Astrocyte (in vitro differentiated cells and primary cell): ENCODE data around the gene IFNB1. TPM values are rescaled to one million over a fixed set of nuclear protein-coding genes. Genes with fewer than 3 reads are reported as not detected.

Source experiments
- DNase-seq: peaks from one replicate; pipeline ENCODE4 v3.0.0-alpha.2; 2010; ENCODE audit warnings: low read depth
- FAIRE-seq: peaks from 2 replicates; lab custom pipeline; 2011; peaks lifted over from hg19 to GRCh38; lab: Jason Lieb, UNC
- H2AFZ ChIP-seq: 2 replicates; pipeline ENCODE4 v1.6.0; 2012; ENCODE audit warnings: low read depth, low read length, inconsistent platforms
- H3K27ac ChIP-seq: 2 replicates; pipeline ENCODE4 v1.5.1; 2011; ENCODE audit warnings: low read depth, low read length, inconsistent platforms
- H3K27me3 ChIP-seq: 2 replicates; pipeline ENCODE4 v1.6.0; 2011; ENCODE audit warnings: low read length, inconsistent platforms; ENCODE audit not compliant: insufficient read depth
- H3K36me3 ChIP-seq: 2 replicates; pipeline ENCODE4 v1.5.1; 2011; ENCODE audit warnings: low read length, inconsistent platforms; ENCODE audit not compliant: insufficient read depth
- H3K4me1 ChIP-seq: 2 replicates; pipeline ENCODE4 v1.5.1; 2011; ENCODE audit warnings: low read length, inconsistent platforms; ENCODE audit not compliant: insufficient read depth
- H3K4me2 ChIP-seq: 2 replicates; pipeline ENCODE4 v1.6.0; 2012; ENCODE audit warnings: low read length, inconsistent platforms
- H3K4me3 ChIP-seq: 2 replicates; pipeline ENCODE4 v1.5.1; 2011; ENCODE audit warnings: low read depth, mild to moderate bottlenecking, low read length, inconsistent platforms; ENCODE audit not compliant: insufficient read depth
- H3K79me2 ChIP-seq: 2 replicates; pipeline ENCODE4 v1.6.0; 2012; ENCODE audit warnings: mild to moderate bottlenecking, low read length, inconsistent platforms; ENCODE audit not compliant: insufficient read depth
- H3K9ac ChIP-seq: 2 replicates; pipeline ENCODE4 v1.6.0; 2012; ENCODE audit warnings: mild to moderate bottlenecking, low read length, inconsistent platforms
- H3K9me3 ChIP-seq: 2 replicates; pipeline ENCODE4 v1.5.1; 2012; ENCODE audit warnings: low read depth, mild to moderate bottlenecking, low read length, inconsistent platforms; ENCODE audit not compliant: insufficient read depth
- H4K20me1 ChIP-seq: 2 replicates; pipeline ENCODE4 v1.6.0; 2012; ENCODE audit warnings: low read length, inconsistent platforms; ENCODE audit not compliant: insufficient read depth
- H3K27ac Mint-ChIP-seq: one replicate; pipeline ENCODE4 v1.8.0; 2021; ENCODE audit warnings: mild to moderate bottlenecking, mixed read lengths; ENCODE audit not compliant: unreplicated experiment
- H3K27me3 Mint-ChIP-seq: one replicate; pipeline ENCODE4 v1.8.0; 2021; ENCODE audit warnings: low read depth, mixed read lengths; ENCODE audit not compliant: unreplicated experiment
- H3K36me3 Mint-ChIP-seq: one replicate; pipeline ENCODE4 v1.8.0; 2021; ENCODE audit warnings: low read depth, mixed read lengths; ENCODE audit not compliant: unreplicated experiment
- H3K4me1 Mint-ChIP-seq: one replicate; pipeline ENCODE4 v1.8.0; 2021; ENCODE audit warnings: low read depth, mixed read lengths; ENCODE audit not compliant: unreplicated experiment
- H3K4me3 Mint-ChIP-seq: one replicate; pipeline ENCODE4 v1.8.0; 2021; ENCODE audit warnings: mild to moderate bottlenecking, moderate library complexity, mixed read lengths; ENCODE audit not compliant: unreplicated experiment
- H3K9me3 Mint-ChIP-seq: one replicate; pipeline ENCODE4 v1.8.0; 2021; ENCODE audit warnings: mild to moderate bottlenecking, mixed read lengths; ENCODE audit not compliant: unreplicated experiment
- CTCF ChIP-seq: IDR thresholded peaks from 2 replicates; pipeline ENCODE4 v1.5.1; 2011; ENCODE audit warnings: low read depth, mild to moderate bottlenecking, inconsistent platforms, low read length, moderate library complexity; ENCODE audit not compliant: insufficient read depth
- EZH2 ChIP-seq: IDR thresholded peaks from 2 replicates; pipeline ENCODE4 v1.6.1; 2012; ENCODE audit warnings: mild to moderate bottlenecking, low read length, inconsistent platforms; ENCODE audit not compliant: insufficient read depth
- total RNA-seq: library from RNA; stranded (reverse); gene quantifications from 2 replicates; pipeline ENCODE4 v1.2.1, GENCODE V29; 2021

The IFNB1 gene
- total RNA-seq, 1 donor from 2014 or later: 2.5 TPM

- Mint-ChIP-seq H3K4me3 (no peak overlapping the region), H3K27ac (no peak overlapping the region), H3K4me1 (peaks cover 3% of the 10 kb centered on the region), H3K9me3 (peaks cover 2% of the 10 kb centered on the region), H3K27me3 (no peaks in the 10 kb centered on the region), H3K36me3 (no peaks in the 10 kb centered on the region)
- no peak overlapping the region for H3K4me2 ChIP-seq
- H3K9ac ChIP-seq: no peak overlapping the region
- H3K4me1 ChIP-seq: no peaks in the 10 kb centered on the region
- H3K27ac ChIP-seq: no peak overlapping the region
- H3K4me3 ChIP-seq: no peak overlapping the region
- FAIRE-seq (no peak), DNase-seq (no peak)
- no peaks in the 10 kb centered on the region for H3K27me3 ChIP-seq
- TF ChIP-seq EZH2: no peak
- no peaks in the 10 kb centered on the region for H4K20me1 ChIP-seq
- H3K36me3 ChIP-seq: no peaks in the 10 kb centered on the region
- no peaks in the 10 kb centered on the region for H3K79me2 ChIP-seq
- H2AFZ ChIP-seq: no peak overlapping the region
- no peaks in the 10 kb centered on the region for H3K9me3 ChIP-seq
Measured at GRCh38 chr9:21119093-21119770, 41.5 kb upstream of the IFNB1 start.

- TF ChIP-seq EZH2: no peak
- Histone ChIP-seq H4K20me1 (no peaks in the 10 kb centered on the region), H3K79me2 (no peaks in the 10 kb centered on the region), H2AFZ (no peak overlapping the region), H3K36me3 (no peaks in the 10 kb centered on the region), H3K27me3 (no peaks in the 10 kb centered on the region), H3K4me3 (no peak overlapping the region), H3K27ac (no peak overlapping the region), H3K9me3 (no peaks in the 10 kb centered on the region), H3K4me1 (no peaks in the 10 kb centered on the region), H3K9ac (no peak overlapping the region), H3K4me2 (no peak overlapping the region)
- no peaks in the 10 kb centered on the region for H3K27me3 Mint-ChIP-seq
- FAIRE-seq (no peak), DNase-seq (no peak)
- no peaks in the 10 kb centered on the region for H3K4me1 Mint-ChIP-seq
- no peaks in the 10 kb centered on the region for H3K36me3 Mint-ChIP-seq
- H3K27ac Mint-ChIP-seq: no peak overlapping the region
- peaks cover 2% of the 10 kb centered on the region for H3K9me3 Mint-ChIP-seq
- no peak overlapping the region for H3K4me3 Mint-ChIP-seq
Measured at GRCh38 chr9:21114311-21114710, 36.6 kb upstream of the IFNB1 start.

- no peaks in the 10 kb centered on the region for H3K9me3 Mint-ChIP-seq
- H3K27me3 Mint-ChIP-seq: no peaks in the 10 kb centered on the region
- FAIRE-seq: peak; percentile 98
Measured at GRCh38 chr9:21110708-21111576, 33.2 kb upstream of the IFNB1 start.

More at GRCh38 chr9:21110708-21111576, 33.2 kb upstream of the IFNB1 start:
- peak; percentile 53 for DNase-seq
- Histone ChIP-seq H3K9ac (no peak overlapping the region), H3K27ac (no peak overlapping the region), H3K4me1 (no peaks in the 10 kb centered on the region), H3K4me2 (no peak overlapping the region), H3K4me3 (no peak overlapping the region), H3K36me3 (no peaks in the 10 kb centered on the region), H3K27me3 (no peaks in the 10 kb centered on the region), H3K79me2 (no peaks in the 10 kb centered on the region), H2AFZ (no peak overlapping the region), H4K20me1 (no peaks in the 10 kb centered on the region), H3K9me3 (no peaks in the 10 kb centered on the region)
- Mint-ChIP-seq H3K36me3 (no peaks in the 10 kb centered on the region), H3K4me3 (no peak overlapping the region), H3K27ac (no peak overlapping the region), H3K4me1 (no peaks in the 10 kb centered on the region)
- TF ChIP-seq CTCF: peak; percentile 88
- TF ChIP-seq EZH2: no peak
